GM18508 (cell line): ENCODE results near the gene FAM13A.
A peak's percentile ranks its signal among the peaks of the same experiment; 100 is the strongest.
"Not testable (repeated sequence)": the region's sequence is repeated elsewhere in the genome, so short reads cannot be mapped to it uniquely, and the experiment has no call there.

Source experiments
- ATAC-seq: cut with Tn5 transposase; IDR thresholded peaks from one replicate; pipeline ENCODE4 v1.9.1; 2021; ENCODE audit warnings: moderate number of reproducible peaks; ENCODE audit not compliant: insufficient read depth, unreplicated experiment

FAM13A gene

GRCh38 chr4:89000844-89001360 is 56.1 kb downstream of the FAM13A start:
- ATAC-seq, result no peak

GRCh38 chr4:89000382-89000781 is 56.6 kb downstream of the FAM13A start:
- no peak for ATAC-seq

- no peak for ATAC-seq
These were observed 57.5 kb downstream of the FAM13A start for GRCh38 chr4:88999392-88999930.

GRCh38 chr4:88998891-88999290 is 58.1 kb downstream of the FAM13A start:
- no peak for ATAC-seq

- no peak for ATAC-seq
These were observed 59.0 kb downstream of the FAM13A start for GRCh38 chr4:88998001-88998400.

- ATAC-seq, result no peak
These were observed 61.1 kb downstream of the FAM13A start for GRCh38 chr4:88995874-88996273.

GRCh38 chr4:88995257-88995656 is 61.7 kb downstream of the FAM13A start:
- not testable (repeated sequence) for ATAC-seq

GRCh38 chr4:88993246-88993645 is 63.7 kb downstream of the FAM13A start:
- no peak for ATAC-seq

GRCh38 chr4:88991746-88992145 is 65.2 kb downstream of the FAM13A start:
- no peak for ATAC-seq

GRCh38 chr4:88989990-88990389 is 67.0 kb downstream of the FAM13A start:
- ATAC-seq, result no peak

- ATAC-seq, result no peak
These were observed 71.8 kb downstream of the FAM13A start for GRCh38 chr4:88985088-88985773.

GRCh38 chr4:88982757-88983156 is 74.2 kb downstream of the FAM13A start:
- ATAC-seq, result no peak

- peak; percentile 78 for ATAC-seq
These were observed 75.0 kb downstream of the FAM13A start for GRCh38 chr4:88981993-88982392.

- no peak for ATAC-seq
These were observed 75.4 kb downstream of the FAM13A start for GRCh38 chr4:88981556-88981955.

- ATAC-seq, result no peak
These were observed 77.7 kb downstream of the FAM13A start for GRCh38 chr4:88979276-88979675.

GRCh38 chr4:88976775-88977035 is 80.3 kb downstream of the FAM13A start:
- no peak for ATAC-seq

GRCh38 chr4:88975958-88976774 is 80.8 kb downstream of the FAM13A start:
- ATAC-seq, result no peak

- no peak for ATAC-seq
These were observed 85.4 kb downstream of the FAM13A start for GRCh38 chr4:88971536-88971935.

GRCh38 chr4:88969746-88970145 is 87.2 kb downstream of the FAM13A start:
- no peak for ATAC-seq

- ATAC-seq, result no peak
These were observed 87.7 kb downstream of the FAM13A start for GRCh38 chr4:88969271-88969670.

- ATAC-seq, result no peak
These were observed 89.1 kb downstream of the FAM13A start for GRCh38 chr4:88967883-88968331.
